COLO829 (cell line): ENCODE measurements around the gene AFM.

Experiments
- DNase-seq: peaks from one replicate; pipeline ENCODE4 v3.0.0; 2012; ENCODE audit warnings: low spot score

AFM gene

DNA sequence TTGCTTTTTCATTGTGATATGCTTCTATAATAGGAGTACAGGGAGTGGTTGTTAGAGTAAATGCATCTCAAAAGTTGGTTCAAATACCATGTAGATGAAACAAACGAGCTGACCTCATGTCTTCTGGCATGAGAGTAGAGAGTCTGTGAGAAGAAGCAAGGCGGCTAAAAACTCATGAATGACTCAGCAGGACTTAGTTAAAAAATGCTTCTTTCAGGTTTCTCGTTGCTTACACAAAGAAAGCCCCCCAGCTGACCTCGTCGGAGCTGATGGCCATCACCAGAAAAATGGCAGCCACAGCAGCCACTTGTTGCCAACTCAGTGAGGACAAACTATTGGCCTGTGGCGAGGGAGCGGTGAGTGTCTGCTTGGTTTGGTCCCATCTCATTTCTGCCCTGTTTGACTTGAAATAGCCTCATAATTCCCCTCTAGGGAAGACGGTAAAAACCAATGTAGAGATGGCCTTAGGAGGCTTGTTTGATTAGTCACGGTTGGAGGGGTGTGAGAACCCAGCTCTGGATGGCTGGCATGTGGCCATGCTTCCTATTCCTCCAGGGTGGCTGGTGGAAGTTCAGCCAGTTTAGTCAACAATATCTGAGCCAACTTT is 31.0 kb upstream of the AFM start:
- peak; percentile 10 for DNase-seq

DNA sequence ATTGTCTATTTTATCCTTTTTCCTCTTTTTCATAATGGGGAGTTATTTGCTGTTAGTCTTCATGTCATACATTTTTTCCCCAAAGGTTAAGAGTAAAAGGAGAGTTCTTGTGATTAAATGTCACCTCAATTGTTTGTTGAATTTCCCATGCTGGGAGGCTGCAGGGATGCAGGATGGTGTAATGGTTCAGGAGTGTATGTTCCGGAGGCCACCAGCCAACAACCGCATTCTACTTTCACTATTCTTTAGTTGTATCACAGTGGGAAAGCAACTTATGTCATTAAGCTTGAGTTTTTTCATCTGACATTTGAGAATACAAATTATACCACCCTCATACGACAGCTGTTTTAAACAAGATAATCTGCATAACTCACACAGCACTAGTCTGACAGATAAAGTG is 30.1 kb upstream of the AFM start:
- no peak for DNase-seq

DNA sequence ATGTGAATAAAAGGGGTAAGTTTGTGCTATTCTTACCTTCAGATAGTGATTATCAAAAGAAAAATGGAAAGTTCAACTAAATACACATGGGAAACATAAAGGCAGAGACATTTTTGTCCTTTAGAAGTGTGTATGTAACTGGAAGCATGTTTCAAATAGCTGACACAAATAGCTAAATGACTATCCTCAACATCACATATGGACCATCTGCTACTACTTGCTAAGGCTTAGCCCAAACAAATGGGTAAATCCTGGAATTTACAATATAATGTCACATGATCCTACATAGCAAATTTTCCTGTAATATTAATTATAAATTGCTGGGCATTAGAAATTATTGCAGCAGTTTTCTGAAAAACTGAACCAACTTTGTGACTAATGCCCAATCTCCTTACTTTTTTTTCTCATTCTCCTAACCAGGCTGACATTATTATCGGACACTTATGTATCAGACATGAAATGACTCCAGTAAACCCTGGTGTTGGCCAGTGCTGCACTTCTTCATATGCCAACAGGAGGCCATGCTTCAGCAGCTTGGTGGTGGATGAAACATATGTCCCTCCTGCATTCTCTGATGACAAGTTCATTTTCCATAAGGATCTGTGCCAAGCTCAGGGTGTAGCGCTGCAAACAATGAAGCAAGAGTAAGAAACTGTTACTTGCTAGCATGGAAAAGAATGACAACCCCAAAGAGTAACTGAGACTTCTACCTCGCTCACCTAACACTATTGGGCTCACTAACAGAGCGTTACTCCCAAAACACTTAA is 29.4 kb upstream of the AFM start:
- no peak for DNase-seq

DNA sequence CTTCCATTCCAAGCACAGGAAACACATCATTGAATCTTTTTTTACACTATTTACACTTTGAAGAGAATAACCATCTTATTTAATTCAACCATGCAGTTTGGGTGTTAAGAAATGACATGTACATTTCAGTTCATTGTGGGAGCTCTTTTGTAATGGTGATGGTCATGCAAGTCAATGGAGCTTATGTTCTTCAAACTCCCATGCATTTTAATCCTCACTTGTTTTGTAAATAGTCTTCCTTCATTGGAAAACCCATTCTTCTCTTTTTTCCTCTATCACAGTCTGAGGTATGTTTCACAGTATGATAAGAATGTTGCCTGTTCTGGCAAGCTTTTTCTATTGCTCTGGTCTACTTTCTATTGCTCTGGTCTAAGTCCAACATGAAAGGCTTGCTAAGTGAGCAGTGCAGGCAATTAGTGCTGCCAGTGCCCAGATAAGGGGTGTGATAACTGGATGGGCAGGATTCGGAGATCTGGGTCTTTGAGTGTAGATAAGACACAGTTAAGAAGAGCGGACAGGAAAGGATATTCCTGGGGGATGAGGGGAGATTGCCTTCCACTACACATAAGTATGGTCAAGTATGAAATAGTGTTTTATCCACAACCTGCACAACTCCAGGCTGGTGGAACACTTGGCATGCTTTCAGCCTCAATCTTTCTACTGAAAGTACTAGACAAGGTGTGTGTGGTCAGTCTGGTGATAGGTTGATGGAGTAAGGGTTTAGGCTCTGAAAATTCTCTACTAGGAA is 28.4 kb upstream of the AFM start:
- DNase-seq = no peak

DNA sequence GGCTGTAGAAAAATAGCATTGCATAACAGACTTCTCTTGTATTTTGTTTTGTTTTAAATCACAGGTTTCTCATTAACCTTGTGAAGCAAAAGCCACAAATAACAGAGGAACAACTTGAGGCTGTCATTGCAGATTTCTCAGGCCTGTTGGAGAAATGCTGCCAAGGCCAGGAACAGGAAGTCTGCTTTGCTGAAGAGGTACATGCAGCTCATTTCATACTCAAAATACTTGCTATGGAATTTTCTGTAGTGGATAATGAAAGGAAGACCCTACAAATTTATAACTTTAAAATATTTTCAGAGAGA is 27.9 kb upstream of the AFM start:
- DNase-seq = no peak

DNA sequence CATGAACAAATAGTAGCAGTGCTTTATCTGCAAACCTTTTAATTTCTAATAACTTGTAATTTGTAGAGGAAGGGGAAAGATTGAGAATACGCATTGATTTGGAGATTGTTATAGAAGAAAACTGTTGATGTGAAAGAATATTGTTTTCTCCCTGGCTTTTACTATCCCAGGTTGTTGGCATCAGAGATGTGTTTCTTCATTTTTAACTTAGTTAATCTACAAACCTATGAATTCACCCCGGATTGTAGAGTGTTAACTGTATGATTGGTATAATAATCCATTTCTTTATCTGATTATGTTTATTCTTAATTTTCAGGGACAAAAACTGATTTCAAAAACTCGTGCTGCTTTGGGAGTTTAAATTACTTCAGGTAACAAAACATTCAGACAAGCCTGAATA is 26.6 kb upstream of the AFM start:
- DNase-seq = no peak

DNA sequence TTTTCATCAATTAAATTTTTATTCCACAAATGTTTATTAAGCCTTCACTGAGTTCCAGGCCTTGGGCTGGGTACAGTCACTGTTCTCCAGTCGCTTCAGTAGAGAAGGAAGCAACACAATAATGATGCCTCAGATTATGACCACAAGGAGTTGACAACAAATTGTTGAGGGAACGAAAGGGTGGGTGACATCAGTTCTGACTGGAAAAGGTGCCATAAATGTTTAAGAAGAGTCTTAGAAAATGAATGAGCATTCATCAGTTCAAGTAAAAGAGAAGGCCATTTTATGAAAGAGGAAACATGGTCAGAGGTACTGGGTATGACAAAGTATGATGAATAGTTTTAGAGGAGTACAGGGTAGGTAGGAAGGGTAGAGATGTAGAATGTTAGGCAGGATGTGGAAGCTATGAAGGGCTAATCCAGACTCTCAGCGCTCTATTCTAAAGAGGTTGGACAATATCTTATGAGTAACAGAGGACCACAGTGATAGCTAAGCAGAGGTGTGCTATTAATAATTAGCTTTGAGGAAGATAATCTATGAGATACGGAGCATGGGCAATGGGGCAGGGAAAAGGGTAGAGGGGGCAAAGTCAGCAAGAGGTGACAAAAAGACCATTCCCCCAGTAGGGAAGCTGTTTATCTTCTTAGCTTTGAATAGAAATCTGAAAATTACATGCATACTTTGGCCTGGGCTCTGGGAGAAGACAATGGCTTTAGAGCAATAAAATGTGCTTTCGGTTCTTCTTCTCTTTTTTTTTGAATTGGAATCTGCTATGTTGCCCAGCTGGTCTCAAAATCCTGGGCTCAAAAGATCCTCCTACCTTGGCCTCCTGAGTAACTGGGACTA is 25.1 kb upstream of the AFM start:
- DNase-seq = no peak

DNA sequence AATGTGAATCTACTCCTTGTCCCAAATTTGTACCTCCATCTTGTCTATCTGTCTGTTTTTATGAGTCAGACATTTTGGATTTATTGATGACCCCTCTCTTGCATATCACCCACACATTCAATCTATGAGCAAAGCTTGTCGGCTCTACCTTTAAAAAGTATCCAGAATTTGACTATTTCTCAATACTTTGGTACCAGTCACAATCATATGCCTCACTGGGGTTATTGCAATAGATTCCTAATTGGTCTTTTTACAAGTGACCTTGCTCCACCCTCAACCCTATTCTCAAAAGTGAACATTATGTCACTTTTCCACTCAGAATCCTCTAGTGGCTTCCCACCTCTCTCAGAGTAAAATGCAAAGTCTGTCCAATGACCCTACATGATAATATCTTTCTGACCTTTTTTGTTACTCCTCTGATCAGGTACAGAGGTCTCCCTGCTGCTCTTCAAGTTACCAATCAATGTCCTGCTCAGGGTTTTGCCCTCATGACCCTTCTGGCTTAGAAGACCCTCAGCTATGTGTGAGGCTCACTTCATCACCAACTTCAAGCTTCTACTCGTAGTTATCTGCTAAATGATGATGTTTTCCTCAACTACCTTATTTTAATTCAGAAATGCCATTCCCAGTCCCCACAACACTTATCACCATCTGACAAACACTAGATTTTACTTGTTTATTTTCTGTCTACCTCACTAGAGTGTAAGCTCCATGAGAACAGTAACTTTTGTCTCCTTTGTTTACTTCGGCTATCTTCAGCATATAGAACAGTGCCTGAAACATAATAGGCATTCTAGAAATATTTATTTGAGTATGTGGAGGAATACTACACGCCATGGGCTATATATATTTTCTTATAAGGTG is 23.1 kb upstream of the AFM start:
- DNase-seq = no peak

DNA sequence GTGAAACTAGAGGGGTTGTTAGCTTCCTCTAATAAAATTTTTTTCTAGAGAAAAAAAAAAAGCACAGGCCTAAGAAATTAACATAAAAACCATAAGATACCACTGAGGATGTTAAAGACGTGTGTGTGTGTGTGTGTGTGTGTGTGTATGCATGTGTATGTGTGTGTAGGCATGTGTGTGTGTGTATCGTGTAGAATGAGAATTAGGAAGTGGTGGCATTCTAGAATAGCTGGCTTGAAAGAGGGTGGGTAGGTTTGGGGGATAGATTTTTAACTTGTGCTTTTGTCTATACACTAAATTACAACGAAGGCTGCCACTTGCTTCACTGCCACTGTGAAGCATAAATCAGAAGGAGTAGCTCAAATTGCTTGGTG is 22.5 kb upstream of the AFM start:
- DNase-seq = no peak

DNA sequence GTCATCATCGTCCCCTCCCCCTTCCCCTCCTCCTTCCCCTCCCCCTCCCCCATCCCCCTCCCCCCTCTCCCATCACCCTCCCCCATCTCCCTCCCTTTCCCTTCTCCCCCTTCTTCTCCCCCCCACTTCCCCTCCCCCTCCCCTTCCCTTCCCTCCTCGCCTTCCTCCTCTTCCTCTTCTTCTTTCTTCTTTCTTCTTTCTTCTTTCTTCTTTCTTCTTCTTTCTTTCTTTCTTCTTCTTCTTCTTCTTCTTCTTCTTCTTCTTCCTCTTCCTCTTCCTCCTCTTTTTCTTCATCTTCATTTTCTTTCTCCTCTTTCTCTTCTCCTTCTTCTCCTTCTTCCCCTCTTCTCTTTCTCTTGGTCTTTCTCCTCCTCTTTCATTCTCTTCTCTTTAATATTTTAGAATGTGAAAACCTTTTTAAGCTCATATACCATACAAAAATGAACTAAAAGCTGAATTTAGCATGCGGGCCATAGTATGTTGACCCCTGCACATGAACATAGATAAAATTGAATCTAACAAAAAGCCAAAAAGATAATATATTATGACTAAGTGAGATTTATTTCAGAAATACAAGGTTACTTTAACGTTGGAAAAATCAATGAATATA is 20.5 kb upstream of the AFM start:
- DNase-seq = no peak

DNA sequence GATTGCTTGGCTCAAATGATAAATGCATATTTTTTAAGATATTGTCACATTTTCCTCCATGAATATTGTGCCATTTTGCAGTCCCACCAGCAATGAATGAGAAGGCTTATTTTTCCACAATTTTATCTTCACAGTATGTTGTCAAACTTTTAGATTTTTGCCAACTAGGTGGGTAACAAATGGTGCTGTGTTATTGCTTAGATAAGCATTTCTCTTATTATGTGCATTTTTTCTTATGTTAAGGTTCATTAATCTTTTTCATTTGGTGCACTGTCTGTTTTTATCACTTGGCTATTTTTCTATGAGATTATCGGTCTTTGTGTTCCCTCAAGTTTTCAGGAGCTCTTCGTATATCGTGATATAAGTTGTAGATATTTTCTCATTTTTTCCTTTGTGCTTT is 13.4 kb upstream of the AFM start:
- no peak for DNase-seq

DNA sequence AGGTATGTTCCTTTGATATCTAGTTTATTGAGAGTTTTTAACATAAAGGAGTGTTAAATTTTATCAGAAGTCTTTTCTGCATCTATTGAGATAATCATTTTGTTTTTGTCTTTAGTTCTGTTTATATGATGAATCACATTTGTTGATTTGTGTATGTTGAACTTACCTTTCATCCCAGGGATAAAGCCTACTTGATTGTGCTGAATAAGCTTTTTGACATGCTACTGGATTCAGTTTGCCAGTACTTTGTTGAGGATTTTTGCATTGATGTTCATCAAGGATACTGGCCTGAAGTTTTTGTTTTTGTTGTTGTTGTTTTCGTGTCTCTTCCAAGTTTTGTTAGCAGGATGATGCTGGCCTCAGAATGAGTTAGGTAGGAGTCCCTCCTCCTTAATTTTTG is 10.8 kb upstream of the AFM start:
- DNase-seq = no peak

DNA sequence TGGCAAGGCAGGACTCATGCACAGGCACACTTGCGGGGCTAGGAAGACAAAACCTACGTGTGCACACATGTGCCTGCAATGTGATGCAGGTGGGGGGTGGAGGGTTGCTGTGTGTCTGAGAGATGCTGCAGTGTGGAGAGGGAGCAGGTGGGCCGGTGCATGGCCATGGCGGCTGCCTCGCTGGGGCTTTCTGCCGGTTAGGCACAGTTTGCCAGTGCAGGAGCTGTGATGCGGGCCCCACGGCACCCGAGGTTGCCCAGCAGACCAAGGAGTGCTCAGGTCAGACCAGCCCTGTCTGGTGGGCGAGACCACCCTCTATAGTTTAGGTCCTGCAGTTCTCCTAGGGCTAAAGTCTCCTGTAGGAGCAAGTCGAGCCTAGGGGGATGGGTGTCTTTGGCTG is 4.4 kb upstream of the AFM start:
- no peak for DNase-seq

DNA sequence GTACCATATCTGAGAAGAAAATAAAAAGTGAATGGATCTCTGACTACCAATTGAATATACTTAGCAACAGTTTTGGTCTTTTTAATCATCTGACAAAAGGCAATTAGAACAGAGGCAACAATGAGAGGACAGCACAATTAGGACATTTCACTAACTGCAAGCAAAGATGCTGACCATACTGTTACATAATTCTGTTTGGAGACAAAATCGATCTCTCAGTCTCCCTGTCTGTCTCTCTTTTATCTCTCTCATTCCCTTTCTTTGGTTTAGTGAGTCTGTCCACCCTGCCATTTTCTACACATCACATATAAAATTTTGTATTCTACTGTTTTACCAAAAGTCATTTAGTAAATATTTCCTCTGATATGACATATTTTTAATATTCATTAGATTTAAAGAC is 2.2 kb upstream of the AFM start:
- DNase-seq = no peak

DNA sequence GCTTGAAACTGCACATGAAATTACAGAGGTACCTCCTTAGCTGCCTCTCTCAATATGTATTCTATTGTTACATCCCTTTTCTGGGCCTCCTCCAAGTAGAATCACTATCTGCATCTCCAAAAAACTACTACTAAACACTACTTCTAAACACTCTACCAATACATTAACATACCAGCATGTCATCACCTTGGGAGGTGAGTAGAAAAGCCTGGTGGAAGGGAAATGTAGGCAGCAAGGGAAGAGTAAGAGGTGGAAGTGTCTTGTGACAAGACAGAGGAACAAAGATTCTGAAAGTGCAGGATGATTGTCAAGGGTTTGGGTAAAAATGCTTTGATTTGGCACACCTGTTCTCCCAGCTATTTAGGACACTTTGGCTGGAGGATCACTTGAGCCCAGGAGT is 3.5 kb downstream of the AFM start:
- DNase-seq = no peak

DNA sequence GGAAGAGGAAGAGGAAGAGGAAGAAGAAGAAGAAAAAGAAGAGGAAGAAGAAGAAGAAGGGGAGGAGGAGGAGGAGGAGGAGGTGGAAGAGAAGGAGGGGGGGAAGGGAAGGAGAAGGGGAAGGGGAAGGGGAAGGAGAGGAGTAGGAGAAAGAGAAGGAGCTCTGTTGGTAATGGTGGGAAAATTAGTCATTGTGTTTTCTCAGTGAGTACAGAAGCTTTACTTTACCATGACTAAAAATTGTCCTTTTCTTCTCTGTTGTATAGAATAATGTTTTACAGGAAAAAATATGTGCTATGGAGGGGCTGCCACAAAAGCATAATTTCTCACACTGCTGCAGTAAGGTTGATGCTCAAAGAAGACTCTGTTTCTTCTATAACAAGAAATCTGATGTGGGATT is 4.1 kb downstream of the AFM start:
- DNase-seq = no peak

DNA sequence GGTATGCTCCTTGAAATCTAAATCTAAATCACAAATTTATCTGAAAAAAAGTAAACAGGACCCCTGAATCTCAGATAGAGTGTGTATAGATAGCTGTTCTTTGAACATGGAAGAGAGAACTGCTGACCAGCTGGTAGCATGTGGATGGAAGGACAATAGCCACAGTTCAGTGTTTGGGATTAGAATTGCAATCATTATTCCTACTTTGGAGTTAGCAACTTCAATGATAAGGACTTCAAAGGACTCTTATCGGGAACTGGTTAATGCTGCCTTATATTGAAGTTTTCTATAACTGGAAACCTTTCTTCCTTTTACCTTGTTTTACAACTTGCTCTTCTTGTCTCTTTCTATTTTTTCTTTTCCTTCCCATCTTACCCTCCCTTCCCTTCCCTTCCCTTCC is 5.0 kb downstream of the AFM start:
- no peak for DNase-seq

DNA sequence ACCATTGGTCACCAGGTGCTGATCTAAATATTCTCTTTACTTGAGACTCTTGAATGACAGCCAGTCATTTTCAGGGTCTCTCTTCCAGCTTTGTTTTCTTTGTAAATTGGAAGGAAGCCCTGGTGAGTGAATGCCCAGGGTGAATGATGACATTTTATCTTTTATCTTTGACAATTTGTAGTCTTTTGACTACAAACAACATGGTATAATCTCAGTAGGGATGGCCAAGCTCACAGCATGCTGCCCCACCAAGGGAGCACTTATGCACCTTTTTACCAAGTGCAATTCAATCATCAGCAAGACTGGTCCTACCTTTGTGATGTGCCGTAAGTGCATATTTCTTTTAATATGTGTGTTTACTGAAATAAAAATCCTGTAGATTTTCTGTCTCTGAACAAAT is 5.7 kb downstream of the AFM start:
- no peak for DNase-seq

DNA sequence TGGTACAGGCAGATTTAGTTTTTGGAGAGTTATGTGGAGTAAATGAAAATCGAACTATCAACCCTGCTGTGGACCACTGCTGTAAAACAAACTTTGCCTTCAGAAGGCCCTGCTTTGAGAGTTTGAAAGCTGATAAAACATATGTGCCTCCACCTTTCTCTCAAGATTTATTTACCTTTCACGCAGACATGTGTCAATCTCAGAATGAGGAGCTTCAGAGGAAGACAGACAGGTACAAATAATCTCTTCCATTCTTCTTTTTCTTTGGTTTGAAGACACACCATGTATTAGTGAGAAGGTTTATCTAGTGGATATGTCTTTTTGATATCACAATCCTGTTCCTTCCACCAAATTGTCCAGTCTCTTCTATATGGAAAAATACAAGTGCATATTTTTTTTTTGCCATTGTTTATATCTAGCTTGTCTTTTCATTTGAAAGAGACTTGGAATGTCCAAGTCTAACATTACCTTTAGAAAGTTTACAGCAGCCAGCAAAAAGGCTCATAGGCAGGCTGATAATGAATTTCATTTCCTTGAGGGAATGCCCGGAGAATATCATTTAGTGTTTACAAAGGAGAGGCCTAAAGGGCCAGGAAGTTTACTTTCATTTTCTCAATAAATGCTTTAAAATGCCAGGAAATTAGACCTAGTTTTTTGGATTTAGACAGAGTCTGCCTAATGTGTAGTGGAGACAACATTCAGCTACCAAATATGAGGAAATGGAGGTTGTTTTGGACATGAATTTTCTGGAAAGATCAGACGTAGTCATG is 18.6 kb downstream of the AFM start:
- DNase-seq = no peak

DNA sequence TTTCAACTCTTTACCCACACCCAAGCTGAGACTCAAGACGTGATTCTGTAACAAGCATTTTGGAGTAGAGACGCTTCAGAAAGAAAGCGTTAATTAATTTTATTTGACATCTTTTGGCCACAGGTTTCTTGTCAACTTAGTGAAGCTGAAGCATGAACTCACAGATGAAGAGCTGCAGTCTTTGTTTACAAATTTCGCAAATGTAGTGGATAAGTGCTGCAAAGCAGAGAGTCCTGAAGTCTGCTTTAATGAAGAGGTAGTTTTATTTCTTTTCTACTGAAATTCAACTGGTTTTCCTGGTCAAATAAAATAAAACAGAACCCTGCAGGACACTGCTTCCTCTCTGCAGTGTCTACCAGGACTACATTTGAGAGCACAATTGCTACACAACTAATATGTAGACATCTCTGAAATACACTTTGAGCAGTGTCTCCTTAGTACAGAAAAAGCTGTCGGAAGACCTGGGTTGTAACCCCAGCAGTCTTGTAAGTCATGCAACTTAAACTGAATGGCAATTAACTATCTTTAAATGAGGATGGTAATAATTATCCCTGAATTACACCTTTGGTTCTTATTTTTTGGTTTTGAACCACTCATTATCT is 20.2 kb downstream of the AFM start:
- DNase-seq = no peak
